Heart left ventricle (tissue), 16 donors: ENCODE measurements around the gene TFIP11. TPM values are rescaled to one million over a fixed set of nuclear protein-coding genes. Genes with fewer than 3 reads are reported as not detected.

Source experiments
- ATAC-seq, 4 donors: fragments of 200-7000 bp; cut with Tn5 transposase; one replicate each; pipeline ENCODE4 v1.9.1; 2020 to 2022; ENCODE audit warnings: moderate library complexity in 4 of 4, mild to moderate bottlenecking in 3 of 4, moderate number of reproducible peaks in 1 of 4
- DNase-seq, 5 donors: peaks; one replicate each; pipeline ENCODE4 v3.0.0-alpha.2; 2020
- H3K27ac ChIP-seq, 12 donors: fragments of 200-600 bp; sonication (generic) in 4 of 12; one replicate each; pipeline versions ENCODE4 v1.5.0 to v1.8.0; 2016 to 2022; ENCODE audit warnings: mild to moderate bottlenecking in 2 of 12
- H3K27me3 ChIP-seq, 9 donors: fragments of 200-600 bp; sonication (generic) in 2 of 9; one replicate each; pipeline versions ENCODE4 v1.5.1 to v1.8.0; 2016 to 2022; ENCODE audit warnings: mild to moderate bottlenecking in 3 of 9
- H3K36me3 ChIP-seq, 9 donors: fragments of 200-600 bp; sonication (generic) in 2 of 9; one replicate each; pipeline versions ENCODE4 v1.5.0 to v1.8.0; 2018 to 2022; ENCODE audit warnings: mild to moderate bottlenecking in 2 of 9
- H3K4me1 ChIP-seq, 12 donors: fragments of 200-600 bp; sonication (generic) in 4 of 12; one replicate each; pipeline versions ENCODE4 v1.5.0 to v1.8.0; 2016 to 2022; ENCODE audit warnings: mild to moderate bottlenecking in 3 of 12
- H3K4me3 ChIP-seq, 12 donors: fragments of 200-600 bp; sonication (generic) in 4 of 12; one replicate each; pipeline versions ENCODE4 v1.5.0 to v1.8.0; 2017 to 2022; ENCODE audit warnings: mild to moderate bottlenecking in 9 of 12, moderate library complexity in 4 of 12
- H3K9me3 ChIP-seq, 12 donors: fragments of 200-600 bp; sonication (generic) in 4 of 12; one replicate each; pipeline versions ENCODE4 v1.5.0 to v1.8.0; 2016 to 2022; ENCODE audit warnings: mild to moderate bottlenecking in 1 of 12
- CTCF ChIP-seq, 12 donors: fragments of 200-600 bp; sonication (generic) in 4 of 12; IDR thresholded peaks; one replicate each; pipeline versions ENCODE4 v1.5.0 to v1.8.0; 2018 to 2022; ENCODE audit warnings: antibody characterized with exemption in 12 of 12, mild to moderate bottlenecking in 5 of 12
- POLR2A ChIP-seq, 2 donors: fragments of 450-650 bp; IDR thresholded peaks; one replicate each; pipeline ENCODE4 v1.6.1; 2017; ENCODE audit warnings: antibody characterized with exemption in 2 of 2, mild to moderate bottlenecking in 2 of 2, moderate library complexity in 2 of 2
- WGBS, 4 donors: extraction: QIAGEN DNeasy Blood & Tissue Kit in 2 of 4; methylation state at CpG; one replicate each; pipeline versions ENCODE4 v1.1.5 to v1.1.7; 2013 to 2018; 5-methylcytosine and 5-hydroxymethylcytosine counted together
- intact Hi-C, 10 donors: fragments of 100-400 bp; cut with DNase I; formaldehyde crosslinking; loops; one replicate each; pipeline versions ENCODE4 v1.11.1 to v1.14.2; 2022
- polyA plus RNA-seq, 2 donors: library from polyadenylated mRNA; stranded (reverse); fragments of 200-250 nt; gene quantifications; one replicate each; pipeline ENCODE4 v1.2.3, GENCODE V29; 2013
- total RNA-seq, 9 donors: library from RNA; depleted of rRNA in 2 of 9; stranded (reverse); fragments of >200 nt in 2 of 9; fragmentation: NEBNext Ultra II Directional in 3 of 9; extraction: Animal tissue kit (Norgen Biotek cat#: 25700) in 3 of 9; gene quantifications; one replicate each; pipeline versions ENCODE4 v1.1.0 to v1.2.4, GENCODE V29; 2016 to 2023
- donor health status: ischemic (EF 13 %, LVEDD 7.1; RV severe dilation, severe dysfunction).
- donor health status: healthy with polysubstance abuse.
- donor health status: DM: no; HTN: yes; CAD: no.
- donor health status: DM: no; HTN: no; CAD: no.
- donor health status: ischemic (EF 25% LVEDD 6.9; RV normal size, moderate dysfunction).
- donor health status: ischemic (EF 25% LVEDD 5.7; RV mildly dilated, moderate dysfunction).
- donor health status: healthy.
- donor health status: DM: yes; HTN: yes; CAD: no.
- donor health status: ischemic (EF 35%, LVEDD 5.7; RV mildly dilated, moderate dysfunction).
- donor health status: nonischemic (EF 11% LVEDD 7.7; RV severe dilation, severe dysfunction).
- donor health status: DM: yes; HTN: yes; CAD: no.
- donor health status: PGD.
- donor health status: ischemic (EF 29% LVEDD 5.4; RV normal size, mild dysfunction).
- donor health status: nonischemic (EF 23%, LVEDD 6.1; RV moderate dilation, normal function).

TFIP11 gene
- total and polyA plus RNA-seq, 11 donors: 15.1 to 28.0 (median 23.1) TPM

- Histone ChIP-seq H3K27me3 (no peaks in the 10 kb centered on the region), H3K4me3 (no peak overlapping the region), H3K36me3 (peaks cover 0 to 76% (median 60%) of the 10 kb centered on the region in 9 donors), H3K4me1 (peaks cover 0 to 45% (median 30%) of the 10 kb centered on the region in 12 donors), H3K9me3 (no peaks in the 10 kb centered on the region), H3K27ac (no peak overlapping the region)
- intact Hi-C loops: no loop called here
- no peak for TF ChIP-seq CTCF (IDR thresholded peaks at IDR 0.05)
- TF ChIP-seq POLR2A (IDR thresholded peaks at IDR 0.05): no peak
- DNase-seq: no peak
- WGBS, 4 donors: 32 to 38% (median 34%) methylated on average over 4 of the region's 4 CpGs
- no peak for ATAC-seq
These were observed 34.9 kb downstream of the TFIP11 start for GRCh38 chr22:26477341-26477731.

- TF ChIP-seq POLR2A (IDR thresholded peaks at IDR 0.05) (no peak), CTCF (IDR thresholded peaks at IDR 0.05) (no peak)
- Histone ChIP-seq H3K27me3 (no peaks in the 10 kb centered on the region), H3K27ac (no peak overlapping the region), H3K9me3 (no peaks in the 10 kb centered on the region), H3K36me3 (peaks cover 0 to 80% (median 65%) of the 10 kb centered on the region in 9 donors), H3K4me1 (peaks cover 0 to 40% (median 27%) of the 10 kb centered on the region in 12 donors), H3K4me3 (no peak overlapping the region)
- ATAC-seq (no peak), DNase-seq (no peak)
- intact Hi-C loops: no loop called here
- WGBS, 4 donors: 82 to 85% (median 84%) methylated on average over 4 of the region's 4 CpGs
These were observed 35.5 kb downstream of the TFIP11 start for GRCh38 chr22:26476705-26477340.

- H3K36me3 ChIP-seq: peaks cover 0 to 97% (median 81%) of the 10 kb centered on the region in 9 donors
- DNase-seq (no peak), ATAC-seq (no peak)
- TF ChIP-seq POLR2A (IDR thresholded peaks at IDR 0.05) (no peak), CTCF (IDR thresholded peaks at IDR 0.05) (no peak)
- H3K27me3 ChIP-seq: no peaks in the 10 kb centered on the region
- H3K27ac ChIP-seq: no peak overlapping the region
- intact Hi-C loops: no loop called here
- no peaks in the 10 kb centered on the region for H3K9me3 ChIP-seq
- no peak overlapping the region for H3K4me3 ChIP-seq
- H3K4me1 ChIP-seq: peaks cover 0 to 18% (median 8%) of the 10 kb centered on the region in 12 donors
These were observed 37.6 kb downstream of the TFIP11 start for GRCh38 chr22:26474682-26475081.

GRCh38 chr22:26471522-26471921, 40.8 kb downstream of the TFIP11 start:
- H3K4me1 ChIP-seq: peaks cover 0 to 6% (median 0%) of the 10 kb centered on the region in 12 donors
- no peaks in the 10 kb centered on the region for H3K27me3 ChIP-seq
- peaks cover 0 to 100% (median 99%) of the 10 kb centered on the region in 9 donors for H3K36me3 ChIP-seq
- H3K4me3 ChIP-seq: no peak overlapping the region
- TF ChIP-seq CTCF (IDR thresholded peaks at IDR 0.05) (no peak), POLR2A (IDR thresholded peaks at IDR 0.05) (no peak)
- H3K27ac ChIP-seq: no peak overlapping the region
- ATAC-seq (peak in 1 of 4 donors; percentile 42), DNase-seq (no peak)
- no peaks in the 10 kb centered on the region for H3K9me3 ChIP-seq
- WGBS, 4 donors: 83 to 92% (median 84%) methylated on average over 5 of the region's 5 CpGs
- intact Hi-C loops: no loop called here
